GM12892 (cell line): ENCODE data around the gene PHTF1.
A peak's percentile ranks its signal among the peaks of the same experiment; 100 is the strongest.

ENCODE experiments used
- DNase-seq: peaks from one replicate; pipeline ENCODE4 v3.0.0; 2011; ENCODE audit not compliant: insufficient read length
- FAIRE-seq: peaks from 2 replicates; lab custom pipeline; 2011; peaks lifted over from hg19 to GRCh38; lab: Jason Lieb, UNC
- POLR2A ChIP-seq: IDR thresholded peaks from 2 replicates; pipeline ENCODE4 v1.6.1; 2011; ENCODE audit warnings: low read depth, low read length, control low read depth
- POLR2AphosphoS5 ChIP-seq: IDR thresholded peaks from 2 replicates; pipeline ENCODE4 v1.6.1; 2011; ENCODE audit warnings: low read depth, low read length, control low read depth
- TAF1 ChIP-seq: IDR thresholded peaks from 2 replicates; pipeline ENCODE4 v1.6.1; 2011; ENCODE audit warnings: low read depth, mild to moderate bottlenecking, control low read depth, low read length, borderline replicate concordance

The PHTF1 gene

GRCh38 chr1:113792471-113792870, 33.2 kb upstream of the PHTF1 start:
- no peak for FAIRE-seq

GRCh38 chr1:113788802-113789201, 29.5 kb upstream of the PHTF1 start:
- no peak for TF ChIP-seq TAF1
- TF ChIP-seq POLR2A: no peak
- no peak for TF ChIP-seq POLR2AphosphoS5
- DNase-seq (no peak), FAIRE-seq (no peak)

More at GRCh38 chr1:113792471-113792870, 33.2 kb upstream of the PHTF1 start:
- no peak for TF ChIP-seq TAF1
- TF ChIP-seq POLR2AphosphoS5: no peak
- no peak for TF ChIP-seq POLR2A
- no peak for DNase-seq

- no peak for TF ChIP-seq POLR2AphosphoS5
- DNase-seq (no peak), FAIRE-seq (no peak)
Measured at GRCh38 chr1:113787663-113788062, 28.4 kb upstream of the PHTF1 start.

- no peak for DNase-seq
- no peak for FAIRE-seq
- TF ChIP-seq POLR2AphosphoS5 (no peak), TAF1 (no peak), POLR2A (no peak)
Measured at GRCh38 chr1:113786069-113786468, 26.8 kb upstream of the PHTF1 start.

- DNase-seq (no peak), FAIRE-seq (peak; percentile 56)
- TF ChIP-seq POLR2AphosphoS5 (no peak), POLR2A (no peak), TAF1 (no peak)
Measured at GRCh38 chr1:113784104-113784779, 25.0 kb upstream of the PHTF1 start.

GRCh38 chr1:113783254-113784103, 24.2 kb upstream of the PHTF1 start:
- TF ChIP-seq TAF1 (no peak), POLR2AphosphoS5 (no peak), POLR2A (no peak)
- DNase-seq (no peak), FAIRE-seq (no peak)

GRCh38 chr1:113782406-113782805, 23.1 kb upstream of the PHTF1 start:
- no peak for FAIRE-seq
- DNase-seq: no peak
- no peak for TF ChIP-seq POLR2A
- no peak for TF ChIP-seq TAF1
- no peak for TF ChIP-seq POLR2AphosphoS5

- no peak for TF ChIP-seq TAF1
- TF ChIP-seq POLR2AphosphoS5: no peak
- no peak for TF ChIP-seq POLR2A
- FAIRE-seq: no peak
- no peak for DNase-seq
Measured at GRCh38 chr1:113780374-113781146, 21.3 kb upstream of the PHTF1 start.

- DNase-seq (no peak), FAIRE-seq (no peak)
- TF ChIP-seq POLR2AphosphoS5 (no peak), POLR2A (no peak), TAF1 (no peak)
Measured at GRCh38 chr1:113779542-113779941, 20.3 kb upstream of the PHTF1 start.

- DNase-seq: no peak
- no peak for FAIRE-seq
- TF ChIP-seq POLR2AphosphoS5 (no peak), POLR2A (no peak), TAF1 (no peak)
Measured at GRCh38 chr1:113777561-113777960, 18.3 kb upstream of the PHTF1 start.

GRCh38 chr1:113770031-113770430, 10.7 kb upstream of the PHTF1 start:
- DNase-seq (no peak), FAIRE-seq (no peak)
- no peak for TF ChIP-seq POLR2A

GRCh38 chr1:113769601-113769970, 10.3 kb upstream of the PHTF1 start:
- FAIRE-seq (no peak), DNase-seq (no peak)
- TF ChIP-seq POLR2AphosphoS5 (no peak), TAF1 (no peak), POLR2A (no peak)
